Measurements from ENCODE around the gene CUX1.

Gene CUX1

DNA sequence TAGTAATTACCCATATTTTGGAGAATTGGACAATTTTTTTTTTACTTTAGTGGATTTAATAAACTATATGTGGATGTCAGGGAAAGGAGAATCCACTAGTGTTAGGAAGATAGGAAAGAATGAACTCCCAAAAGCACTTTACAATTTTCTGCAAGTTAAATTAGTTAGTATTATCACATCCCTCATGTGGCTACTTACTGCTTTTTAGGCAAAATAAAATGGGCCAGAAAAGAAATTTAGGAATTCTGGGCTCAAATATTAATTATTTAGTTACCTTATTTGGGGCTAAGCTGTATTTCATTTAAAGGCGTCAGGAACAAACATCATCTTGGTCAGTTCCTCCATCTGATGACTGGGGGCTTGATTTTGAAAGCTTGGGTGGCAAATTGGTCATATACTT lies 4.8 kb upstream of the CUX1 start:
- TF ChIP-seq CREB1 (IDR thresholded peaks at IDR 0.05; ENCODE audit: low read depth): no peak
- TF ChIP-seq, protein P1, sequence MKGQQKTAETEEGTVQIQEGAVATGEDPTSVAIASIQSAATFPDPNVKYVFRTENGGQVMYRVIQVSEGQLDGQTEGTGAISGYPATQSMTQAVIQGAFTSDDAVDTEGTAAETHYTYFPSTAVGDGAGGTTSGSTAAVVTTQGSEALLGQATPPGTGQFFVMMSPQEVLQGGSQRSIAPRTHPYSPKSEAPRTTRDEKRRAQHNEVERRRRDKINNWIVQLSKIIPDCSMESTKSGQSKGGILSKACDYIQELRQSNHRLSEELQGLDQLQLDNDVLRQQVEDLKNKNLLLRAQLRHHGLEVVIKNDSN (IDR thresholded peaks at IDR 0.05): no peak
- TF ChIP-seq ZBTB7A (IDR thresholded peaks at IDR 0.05; ENCODE audit: low read depth): no peak
- TF ChIP-seq RAD21 (IDR thresholded peaks at IDR 0.05; ENCODE audit: low read depth): no peak
- TF ChIP-seq YY1 (IDR thresholded peaks at IDR 0.05; ENCODE audit: low read depth): no peak
- TF ChIP-seq TCF12 (IDR thresholded peaks at IDR 0.05; ENCODE audit: low read depth): no peak
- no peak for TF ChIP-seq NFIC (IDR thresholded peaks at IDR 0.05)
- TF ChIP-seq FOXM1 (IDR thresholded peaks at IDR 0.05; ENCODE audit: borderline replicate concordance, low read depth): no peak
- TF ChIP-seq TAF1 (IDR thresholded peaks at IDR 0.05; ENCODE audit: low read depth): no peak
- TF ChIP-seq MAX (IDR thresholded peaks at IDR 0.05): no peak
- TF ChIP-seq CEBPB (IDR thresholded peaks at IDR 0.05): no peak

- no peak for TF ChIP-seq TCF12 (IDR thresholded peaks at IDR 0.05; ENCODE audit: low read depth)
- TF ChIP-seq TEAD4 (IDR thresholded peaks at IDR 0.05): no peak
- TF ChIP-seq, protein P1 (IDR thresholded peaks at IDR 0.05): no peak
- no peak for TF ChIP-seq NFIC (IDR thresholded peaks at IDR 0.05)
- no peak for TF ChIP-seq ZBTB7A (IDR thresholded peaks at IDR 0.05; ENCODE audit: low read depth)
- TF ChIP-seq FOXM1 (IDR thresholded peaks at IDR 0.05; ENCODE audit: borderline replicate concordance, low read depth): no peak
- no peak for TF ChIP-seq YY1 (IDR thresholded peaks at IDR 0.05; ENCODE audit: low read depth)
- no peak for TF ChIP-seq MAX (IDR thresholded peaks at IDR 0.05)
- TF ChIP-seq EGR1 (IDR thresholded peaks at IDR 0.05): no peak
- TF ChIP-seq EP300 (IDR thresholded peaks at IDR 0.05; ENCODE audit: borderline replicate concordance): no peak
- TF ChIP-seq REST (IDR thresholded peaks at IDR 0.05; ENCODE audit: low read depth): no peak
- TF ChIP-seq CREB1 (IDR thresholded peaks at IDR 0.05; ENCODE audit: low read depth): no peak
Measured at GRCh38 chr7:101813402-101814019, 3.9 kb upstream of the CUX1 start.

DNA sequence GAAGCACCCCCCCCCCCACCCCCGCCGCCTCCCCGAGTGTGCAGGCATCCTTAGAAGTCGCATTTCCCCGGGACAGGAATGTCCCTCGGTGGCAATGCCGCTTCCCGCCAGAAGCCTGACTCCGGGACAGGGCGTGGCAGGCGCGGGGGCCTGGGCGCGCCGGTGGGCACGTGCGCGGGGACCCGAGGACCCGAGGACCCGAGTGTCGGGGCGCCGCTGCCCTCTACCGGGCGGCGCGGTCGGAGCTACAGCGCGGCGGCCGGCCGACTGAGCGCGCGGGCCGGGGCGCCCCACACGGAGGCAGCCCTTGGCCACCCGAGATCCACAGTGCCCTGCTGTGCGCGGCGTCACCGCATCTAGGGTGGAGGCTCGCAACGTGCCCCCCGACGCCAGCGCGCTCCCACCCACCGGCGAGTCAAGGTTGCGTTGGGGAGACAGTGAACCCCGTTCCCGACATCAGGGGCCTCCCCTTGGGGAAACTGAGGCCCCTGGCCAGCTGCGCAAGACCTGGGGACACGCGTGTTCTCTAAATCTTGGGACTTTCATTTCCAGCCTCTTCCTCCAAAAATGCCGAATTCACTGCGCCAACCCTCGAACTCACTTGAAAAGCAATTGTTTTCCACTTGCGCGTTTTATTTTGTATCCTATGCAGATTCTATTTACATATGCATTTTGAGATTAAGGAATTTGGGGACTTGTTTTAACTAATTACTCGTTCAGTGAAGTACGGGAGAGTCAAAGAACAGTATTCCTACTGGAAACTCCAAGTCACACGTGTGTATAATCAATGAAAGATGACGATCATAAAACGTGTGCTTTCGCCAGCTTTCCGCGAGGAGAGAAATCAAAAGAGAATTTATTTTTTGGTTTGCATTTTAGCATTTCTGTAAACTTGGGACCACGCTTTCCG lies 3.1 kb upstream of the CUX1 start:
- TF ChIP-seq FOXM1 (IDR thresholded peaks at IDR 0.05; ENCODE audit: borderline replicate concordance, low read depth) (no peak), TCF12 (IDR thresholded peaks at IDR 0.05; ENCODE audit: low read depth) (peak; percentile 24; the same call in 1 of the 2 replicates), NFIC (IDR thresholded peaks at IDR 0.05) (no peak), MAX (IDR thresholded peaks at IDR 0.05) (peak; percentile 94), RAD21 (IDR thresholded peaks at IDR 0.05; ENCODE audit: low read depth) (peak; percentile 64; the same call in 1 of the 2 replicates), EGR1 (IDR thresholded peaks at IDR 0.05) (no peak), ZBTB7A (IDR thresholded peaks at IDR 0.05; ENCODE audit: low read depth) (peak; percentile 84)
- TF ChIP-seq, protein P1 (IDR thresholded peaks at IDR 0.05): 0 out of 2 replicates have a peak, but pooled peaks have one; percentile 57

GRCh38 chr7:101814991-101815825 lies 2.2 kb upstream of the CUX1 start:
- TF ChIP-seq CREB1 (IDR thresholded peaks at IDR 0.05; ENCODE audit: low read depth): no peak
- 0 out of 2 replicates have a peak, but pooled peaks have one; percentile 7 for TF ChIP-seq YY1 (IDR thresholded peaks at IDR 0.05; ENCODE audit: low read depth)
- peak; percentile 15; the same call in 1 of the 2 replicates for TF ChIP-seq NFIC (IDR thresholded peaks at IDR 0.05)
- peak; percentile 90 for TF ChIP-seq ZBTB7A (IDR thresholded peaks at IDR 0.05; ENCODE audit: low read depth)
- TF ChIP-seq EGR1 (IDR thresholded peaks at IDR 0.05): peak; percentile 80
- TF ChIP-seq EP300 (IDR thresholded peaks at IDR 0.05; ENCODE audit: borderline replicate concordance): no peak; the same call in 1 of the 2 replicates
- TF ChIP-seq MAX (IDR thresholded peaks at IDR 0.05): peak; percentile 38; the same call in 1 of the 2 replicates
- peak; percentile 29; the same call in 1 of the 2 replicates for TF ChIP-seq RAD21 (IDR thresholded peaks at IDR 0.05; ENCODE audit: low read depth)
